HepG2 (cell line): ENCODE results near the gene IQCE. TPM values are rescaled to one million over a fixed set of nuclear protein-coding genes. Genes with fewer than 3 reads are reported as not detected.

Source experiments
- ATAC-seq: fragments of 200-7000 bp; cut with Tn5 transposase; 3 replicates; pipeline ENCODE4 v1.9.1; 2020; ENCODE audit warnings: mild to moderate bottlenecking, moderate library complexity
- BruUV-seq: library from RNA; stranded (reverse); fragments of 400-500 nt; replicated peaks from 2 replicates; lab custom pipeline; 2021; lab: Mats Ljungman, UMichigan
- CTCF ChIA-PET: fragments of 300-600 bp; formaldehyde crosslinking; extraction: SDS; loops from one replicate; lab custom pipeline; 2021; ENCODE audit warnings: low total read pairs, inconsistent platforms, low intra/inter-chr PET ratio; lab: Yijun Ruan, JAX
- POLR2A ChIA-PET: fragments of 350-600 bp; sonication (Branson Sonifier 250); formaldehyde crosslinking; loops from one replicate; lab custom pipeline; 2020; ENCODE audit warnings: antibody characterized with exemption, inconsistent platforms; lab: Yijun Ruan, JAX
- DNase-seq: peaks from one replicate; pipeline ENCODE4 v3.0.0-alpha.2; 2015; ENCODE audit warnings: low spot score
- FAIRE-seq: peaks from 3 replicates; lab custom pipeline; 2011; peaks lifted over from hg19 to GRCh38; lab: Jason Lieb, UNC
- H2AFZ ChIP-seq: one replicate; pipeline ENCODE4 v1.6.1; 2011; ENCODE audit warnings: low read length, inconsistent platforms
- H3K27ac ChIP-seq: fragments of 300-600 bp; 3 replicates; pipeline ENCODE4 v1.8.0; 2011; ENCODE audit warnings: mixed run types, mild to moderate bottlenecking, mixed read lengths, low read length, inconsistent platforms; ENCODE audit not compliant: insufficient read depth; ENCODE audit errors: extremely low read length
- H3K27me3 ChIP-seq, 2 experiments: fragments of 200-600 bp in 1 of 2; 2 replicates in 1 of 2; 3 replicates in 1 of 2; pipeline versions ENCODE4 v1.6.0 to v1.8.0; 2011; ENCODE audit warnings: low read length in 2 of 2, mild to moderate bottlenecking in 2 of 2, moderate library complexity in 2 of 2, inconsistent platforms in 1 of 2; ENCODE audit not compliant: insufficient read depth in 2 of 2, control insufficient read depth in 1 of 2
- H3K36me3 ChIP-seq, 2 experiments: fragments of 200-600 bp in 1 of 2; replicated peaks in 1 of 2; 2 replicates in 1 of 2; 3 replicates in 1 of 2; pipeline versions ENCODE4 v1.5.1 to v1.8.0; 2011; ENCODE audit warnings: low read length in 2 of 2, inconsistent platforms in 1 of 2; ENCODE audit not compliant: insufficient read depth in 2 of 2, control insufficient read depth in 1 of 2
- H3K4me1 ChIP-seq: 2 replicates; pipeline ENCODE4 v1.5.1; 2012; ENCODE audit warnings: low read length, inconsistent platforms; ENCODE audit not compliant: insufficient read depth
- H3K4me2 ChIP-seq: 2 replicates; pipeline ENCODE4 v1.6.0; 2011; ENCODE audit warnings: low read depth, low read length, inconsistent platforms
- H3K4me3 ChIP-seq, 3 experiments: fragments of 200-600 bp in 1 of 3; sonication (generic), shearing (Covaris generic) in 1 of 3; replicated peaks in 1 of 3; 2 replicates each; pipeline ENCODE4 v1.5.1; 2011 to 2016; ENCODE audit warnings: low read length in 3 of 3, inconsistent platforms in 2 of 3, low read depth in 2 of 3, mild to moderate bottlenecking in 2 of 3, control low read depth in 1 of 3, mixed read lengths in 1 of 3; ENCODE audit not compliant: insufficient read depth in 1 of 3
- H3K79me2 ChIP-seq: one replicate; pipeline ENCODE4 v1.6.1; 2011; ENCODE audit warnings: low read length, inconsistent platforms; ENCODE audit not compliant: insufficient read depth
- H3K9ac ChIP-seq: 2 replicates; pipeline ENCODE4 v1.6.0; 2011; ENCODE audit warnings: mild to moderate bottlenecking, low read depth, low read length, inconsistent platforms; ENCODE audit not compliant: insufficient read depth
- H3K9me3 ChIP-seq: 2 replicates; pipeline ENCODE4 v1.5.1; 2012; ENCODE audit warnings: mild to moderate bottlenecking, low read length
- H4K20me1 ChIP-seq: 2 replicates; pipeline ENCODE4 v1.6.0; 2011; ENCODE audit warnings: inconsistent platforms, mild to moderate bottlenecking, low read length, moderate library complexity; ENCODE audit not compliant: insufficient read depth
- HIVEP1 ChIP-seq: sonication (generic); formaldehyde crosslinking; IDR thresholded peaks from 2 replicates; pipeline ENCODE4 v1.4.0; 2020; ENCODE audit warnings: mild to moderate bottlenecking, missing genetic modification reagents
- SCMH1 ChIP-seq: sonication (generic); formaldehyde crosslinking; IDR thresholded peaks from 2 replicates; pipeline ENCODE4 v1.9.0; 2021; ENCODE audit warnings: missing genetic modification reagents, mild to moderate bottlenecking, borderline replicate concordance
- SP2 ChIP-seq: sonication (generic); formaldehyde crosslinking; IDR thresholded peaks from 2 replicates; pipeline ENCODE4 v1.5.1; 2020; ENCODE audit warnings: mild to moderate bottlenecking, missing genetic modification reagents
- ZNF367 ChIP-seq: sonication (generic); formaldehyde crosslinking; IDR thresholded peaks from 2 replicates; pipeline ENCODE4 v1.4.0; 2020; ENCODE audit warnings: missing genetic modification reagents, borderline replicate concordance
- ZUFSP ChIP-seq: sonication (generic); formaldehyde crosslinking; IDR thresholded peaks from 2 replicates; pipeline ENCODE4 v1.9.0; 2021; ENCODE audit warnings: missing genetic modification reagents, mild to moderate bottlenecking, borderline replicate concordance
- whole genome bisulfite sequencing: methylation state at CpG from one replicate; pipeline ENCODE4 v1.1.6; 2017; ENCODE audit warnings: low lambda C conversion rate; 5-methylcytosine and 5-hydroxymethylcytosine counted together
- in situ Hi-C: cut with HindIII; loops from 2 replicates; pipeline ENCODE4 v1.10.0; 2017; ENCODE audit warnings: low pct_unique_long_range_greater_than_20kb; ENCODE audit not compliant: extremely low pct_ligation_motif_present
- intact Hi-C: fragments of 100-400 bp; cut with micrococcal nuclease; formaldehyde crosslinking; loops from one replicate; pipeline ENCODE4 v1.10.0; 2022; ENCODE audit not compliant: unreplicated experiment
- polyA plus RNA-seq, 8 experiments: library from polyadenylated mRNA; depleted of rRNA in 3 of 8; stranded (reverse) in 7 of 8; unstranded in 1 of 8; fragments of >200 nt; fragmentation: Illumina TruSeq in 4 of 8; extraction: Trizol in 4 of 8; gene quantifications; 2 replicates each; pipeline versions ENCODE4 v1.2.1 to v1.2.3, GENCODE V29; 2011 to 2016; ENCODE audit warnings: low read depth in 4 of 8, missing spikeins in 1 of 8, mixed read lengths in 1 of 8; ENCODE audit not compliant: insufficient read depth in 1 of 8
- total RNA-seq, 5 experiments: library from RNA; depleted of rRNA; stranded (reverse); fragments of >200 nt; fragmentation: Illumina TruSeq; extraction: Trizol; gene quantifications; 2 replicates each; pipeline ENCODE4 v1.2.3, GENCODE V29; 2016; ENCODE audit warnings: low read depth in 1 of 5
- TF ChIP-seq, protein P1 (sequence below): sonication (generic); formaldehyde crosslinking; conservative IDR thresholded peaks from 2 replicates; pipeline ENCODE4 v1.4.0; 2020; ENCODE audit warnings: mild to moderate bottlenecking, missing genetic modification reagents, moderate library complexity
- TF ChIP-seq, protein P2 (sequence below): sonication (generic); formaldehyde crosslinking; IDR thresholded peaks from 2 replicates; pipeline ENCODE4 v1.4.0; 2020; ENCODE audit warnings: low read depth, mild to moderate bottlenecking, missing genetic modification reagents

IQCE gene
- total and polyA plus RNA-seq, 2 of the 13 experiments (the other 11 are each of a cell fraction or from before 2014, with no cell fraction given), result 1.5 to 2.5 TPM

GRCh38 chr7:2650451-2650850, 91.7 kb downstream of the IQCE start:
- Histone ChIP-seq H3K9ac (no peak overlapping the region), H3K4me2 (no peak overlapping the region), H3K4me3 (no peak overlapping the region), H2AFZ (no peak overlapping the region), H3K79me2 (no peaks in the 10 kb centered on the region), H3K4me1 (no peaks in the 10 kb centered on the region; the same call in 1 of the 2 replicates), H3K27ac (no peak overlapping the region), H3K9me3 (no peaks in the 10 kb centered on the region), H3K27me3 (no peaks in the 10 kb centered on the region), H3K36me3 (peaks cover 20 to 26% of the 10 kb centered on the region in 2 experiments; a peak in 4 of 5 replicates), H4K20me1 (peaks cover 12% of the 10 kb centered on the region; the same call in 1 of the 2 replicates)
- in situ Hi-C loops, result no loop called here
- TF ChIP-seq ZUFSP (CRISPR knock-in tag) (no peak), ZNF367 (CRISPR knock-in tag) (no peak), HIVEP1 (CRISPR knock-in tag) (no peak), SCMH1 (CRISPR knock-in tag) (no peak), SP2 (CRISPR knock-in tag) (no peak)
- TF ChIP-seq, protein P1, sequence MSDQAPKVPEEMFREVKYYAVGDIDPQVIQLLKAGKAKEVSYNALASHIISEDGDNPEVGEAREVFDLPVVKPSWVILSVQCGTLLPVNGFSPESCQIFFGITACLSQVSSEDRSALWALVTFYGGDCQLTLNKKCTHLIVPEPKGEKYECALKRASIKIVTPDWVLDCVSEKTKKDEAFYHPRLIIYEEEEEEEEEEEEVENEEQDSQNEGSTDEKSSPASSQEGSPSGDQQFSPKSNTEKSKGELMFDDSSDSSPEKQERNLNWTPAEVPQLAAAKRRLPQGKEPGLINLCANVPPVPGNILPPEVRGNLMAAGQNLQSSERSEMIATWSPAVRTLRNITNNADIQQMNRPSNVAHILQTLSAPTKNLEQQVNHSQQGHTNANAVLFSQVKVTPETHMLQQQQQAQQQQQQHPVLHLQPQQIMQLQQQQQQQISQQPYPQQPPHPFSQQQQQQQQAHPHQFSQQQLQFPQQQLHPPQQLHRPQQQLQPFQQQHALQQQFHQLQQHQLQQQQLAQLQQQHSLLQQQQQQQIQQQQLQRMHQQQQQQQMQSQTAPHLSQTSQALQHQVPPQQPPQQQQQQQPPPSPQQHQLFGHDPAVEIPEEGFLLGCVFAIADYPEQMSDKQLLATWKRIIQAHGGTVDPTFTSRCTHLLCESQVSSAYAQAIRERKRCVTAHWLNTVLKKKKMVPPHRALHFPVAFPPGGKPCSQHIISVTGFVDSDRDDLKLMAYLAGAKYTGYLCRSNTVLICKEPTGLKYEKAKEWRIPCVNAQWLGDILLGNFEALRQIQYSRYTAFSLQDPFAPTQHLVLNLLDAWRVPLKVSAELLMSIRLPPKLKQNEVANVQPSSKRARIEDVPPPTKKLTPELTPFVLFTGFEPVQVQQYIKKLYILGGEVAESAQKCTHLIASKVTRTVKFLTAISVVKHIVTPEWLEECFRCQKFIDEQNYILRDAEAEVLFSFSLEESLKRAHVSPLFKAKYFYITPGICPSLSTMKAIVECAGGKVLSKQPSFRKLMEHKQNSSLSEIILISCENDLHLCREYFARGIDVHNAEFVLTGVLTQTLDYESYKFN, result no peak
- TF ChIP-seq, protein P2, sequence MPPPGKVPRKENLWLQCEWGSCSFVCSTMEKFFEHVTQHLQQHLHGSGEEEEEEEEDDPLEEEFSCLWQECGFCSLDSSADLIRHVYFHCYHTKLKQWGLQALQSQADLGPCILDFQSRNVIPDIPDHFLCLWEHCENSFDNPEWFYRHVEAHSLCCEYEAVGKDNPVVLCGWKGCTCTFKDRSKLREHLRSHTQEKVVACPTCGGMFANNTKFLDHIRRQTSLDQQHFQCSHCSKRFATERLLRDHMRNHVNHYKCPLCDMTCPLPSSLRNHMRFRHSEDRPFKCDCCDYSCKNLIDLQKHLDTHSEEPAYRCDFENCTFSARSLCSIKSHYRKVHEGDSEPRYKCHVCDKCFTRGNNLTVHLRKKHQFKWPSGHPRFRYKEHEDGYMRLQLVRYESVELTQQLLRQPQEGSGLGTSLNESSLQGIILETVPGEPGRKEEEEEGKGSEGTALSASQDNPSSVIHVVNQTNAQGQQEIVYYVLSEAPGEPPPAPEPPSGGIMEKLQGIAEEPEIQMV (CRISPR knock-in tag), result no peak
- intact Hi-C loops, result loop anchor here (5.0 kb wide), 1 partner anchor 43 kb away; no protein-coding TSS in a partner anchor
- CTCF ChIA-PET, result interaction anchor here (1.0 to 1.5 kb wide), 2 partner anchors 12 to 42 kb away, joined by 3 to 7 read pairs; no protein-coding TSS in a partner anchor
- BruUV-seq, result no TSS peak
- 85% methylated on average over 8 of the region's 8 CpGs for WGBS
- ATAC-seq (no peak), FAIRE-seq (no peak), DNase-seq (no peak)
- POLR2A ChIA-PET, result no interaction called here
